Sigmoid colon (tissue), 7 donors: Measurements from ENCODE around the gene RABGAP1L. TPM values are rescaled to one million over a fixed set of nuclear protein-coding genes. Genes with fewer than 3 reads are reported as not detected.

Source experiments
- DNase-seq: peaks from one replicate; pipeline ENCODE4 v3.0.0-alpha.2; 2019
- H3K27ac ChIP-seq, 4 donors: fragments of 200-600 bp; sonication (generic); one replicate each; pipeline ENCODE4 v1.5.1; 2016 to 2019; ENCODE audit warnings: mild to moderate bottlenecking in 1 of 4
- H3K27me3 ChIP-seq, 3 donors: fragments of 200-600 bp; sonication (generic); one replicate each; pipeline ENCODE4 v1.5.1; 2019; ENCODE audit warnings: mild to moderate bottlenecking in 1 of 3
- H3K36me3 ChIP-seq, 4 donors: fragments of 200-600 bp; sonication (generic); one replicate each; pipeline ENCODE4 v1.5.1; 2016 to 2019
- H3K4me1 ChIP-seq, 4 donors: fragments of 200-600 bp; sonication (generic); one replicate each; pipeline ENCODE4 v1.5.1; 2017 to 2019
- H3K4me3 ChIP-seq, 4 donors: fragments of 200-600 bp; sonication (generic); one replicate each; pipeline ENCODE4 v1.5.1; 2017 to 2019; ENCODE audit warnings: mild to moderate bottlenecking in 2 of 4, moderate library complexity in 1 of 4
- H3K9me3 ChIP-seq, 4 donors: fragments of 200-600 bp in 3 of 4; sonication (generic) in 3 of 4; one replicate each; pipeline versions ENCODE4 v1.5.1 to v1.6.1; 2013 to 2019
- CTCF ChIP-seq, 4 experiments: fragments of 450-650 bp in 3 of 4; fragments of 200-600 bp in 1 of 4; IDR thresholded peaks; one replicate each; pipeline ENCODE4 v1.5.1; 2016 to 2019; ENCODE audit warnings: antibody characterized with exemption in 4 of 4, mild to moderate bottlenecking in 3 of 4, moderate library complexity in 2 of 4
- EP300 ChIP-seq, 4 donors: sonication (generic); formaldehyde crosslinking; IDR thresholded peaks; one replicate each; pipeline ENCODE4 v1.6.1; 2017; ENCODE audit warnings: antibody characterized with exemption in 4 of 4
- POLR2A ChIP-seq, 2 donors: fragments of 450-650 bp; IDR thresholded peaks; one replicate each; pipeline ENCODE4 v1.6.1; 2016; ENCODE audit warnings: antibody characterized with exemption in 2 of 2, mild to moderate bottlenecking in 2 of 2, moderate library complexity in 2 of 2
- POLR2AphosphoS5 ChIP-seq, 4 donors: sonication (generic); formaldehyde crosslinking; IDR thresholded peaks; one replicate each; pipeline ENCODE4 v1.6.1; 2017; ENCODE audit warnings: antibody characterized with exemption in 4 of 4
- WGBS, 2 donors: extraction: QIAGEN DNeasy Blood & Tissue Kit; methylation state at CpG; one replicate each; pipeline ENCODE4 v1.1.7; 2013; 5-methylcytosine and 5-hydroxymethylcytosine counted together
- intact Hi-C: fragments of 100-400 bp; cut with DNase I; formaldehyde crosslinking; loops from one replicate; pipeline ENCODE4 v1.15.1; 2023
- polyA plus RNA-seq, 3 donors: library from polyadenylated mRNA; stranded (reverse); fragments of 200-250 nt; gene quantifications; one replicate each; pipeline ENCODE4 v1.2.3, GENCODE V29; 2013
- total RNA-seq, 4 donors: library from RNA; depleted of rRNA; stranded (reverse); fragments of >200 nt; gene quantifications; one replicate each; pipeline ENCODE4 v1.1.0, GENCODE V29; 2016
- donor health status: healthy with polysubstance abuse.
- donor health status: Bipolar disorder and iron deficiency.
- donor health status: healthy.

The RABGAP1L gene
- total and polyA plus RNA-seq, 7 donors: 25.2 to 42.9 (median 35.4) TPM

DNA sequence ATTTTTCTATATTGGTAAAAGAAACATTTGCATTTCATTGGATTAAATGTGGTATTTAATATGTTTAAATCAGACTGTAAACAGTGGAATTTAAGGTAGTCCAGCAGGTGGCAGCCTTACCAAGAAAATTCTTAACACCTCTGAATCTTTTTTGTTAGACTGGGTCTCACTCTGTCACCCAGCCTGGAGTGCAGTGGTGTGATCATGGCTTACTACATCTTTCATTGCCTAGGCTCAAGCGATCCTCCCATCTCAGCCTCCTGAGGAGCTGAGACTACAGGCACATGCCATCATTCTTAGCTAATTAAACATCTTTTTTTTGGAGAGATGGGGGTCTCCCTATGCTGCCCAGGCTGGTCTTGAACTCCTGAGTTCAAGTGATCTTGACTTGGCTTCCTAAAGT, 98.8 kb downstream of the RABGAP1L start:
- no peak for TF ChIP-seq POLR2AphosphoS5 (IDR thresholded peaks at IDR 0.05)
- TF ChIP-seq CTCF (IDR thresholded peaks at IDR 0.05): peak in 3 of 4 experiments; percentile 29 to 41 (median 34)
- Histone ChIP-seq H3K4me3 (no peak overlapping the region), H3K4me1 (no peaks in the 10 kb centered on the region), H3K27me3 (no peaks in the 10 kb centered on the region), H3K36me3 (no peaks in the 10 kb centered on the region), H3K27ac (no peak overlapping the region), H3K9me3 (no peaks in the 10 kb centered on the region)
- no peak for DNase-seq
- intact Hi-C loops: loop anchor here (2.0 kb wide), 1 partner anchor 487 kb away; no protein-coding TSS in a partner anchor
- WGBS, 2 donors: 62 to 66% methylated on average over 1 of the region's 1 CpG

- intact Hi-C loops: no loop called here
- H3K4me3 ChIP-seq: no peak overlapping the region
- no peaks in the 10 kb centered on the region for H3K9me3 ChIP-seq
- H3K36me3 ChIP-seq: no peaks in the 10 kb centered on the region
- 62 to 64% methylated on average over 3 of the region's 3 CpGs for WGBS, 2 donors
- H3K4me1 ChIP-seq: no peaks in the 10 kb centered on the region
- DNase-seq: no peak
- H3K27ac ChIP-seq: no peak overlapping the region
- no peaks in the 10 kb centered on the region for H3K27me3 ChIP-seq
- TF ChIP-seq CTCF (IDR thresholded peaks at IDR 0.05) (peak in 3 of 4 experiments; percentile 38 to 54 (median 48)), POLR2AphosphoS5 (IDR thresholded peaks at IDR 0.05) (no peak)
These were observed 103.3 kb downstream of the RABGAP1L start for GRCh38 chr1:174262349-174263241.

DNA sequence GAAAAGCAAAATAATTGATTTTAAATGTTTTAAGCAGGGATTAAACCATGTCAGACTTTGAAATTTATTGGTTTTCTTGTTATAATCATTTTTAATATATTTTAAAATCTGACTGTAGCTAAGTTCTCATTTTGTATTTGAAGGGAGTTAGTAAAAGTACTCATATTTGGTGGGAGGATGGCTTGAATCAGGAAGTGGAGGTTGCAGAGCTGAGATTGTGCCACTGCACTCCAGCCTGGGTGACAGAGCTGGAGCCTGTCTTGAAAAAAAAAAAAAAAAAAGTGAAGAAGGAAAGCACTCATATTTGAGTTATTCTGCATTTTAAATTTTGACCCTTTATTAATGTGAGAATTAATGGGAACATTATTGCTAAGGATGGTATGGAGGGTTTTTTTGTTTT, 106.0 kb downstream of the RABGAP1L start:
- Histone ChIP-seq H3K4me3 (no peak overlapping the region), H3K4me1 (no peaks in the 10 kb centered on the region), H3K27ac (no peak overlapping the region), H3K27me3 (no peaks in the 10 kb centered on the region), H3K9me3 (no peaks in the 10 kb centered on the region), H3K36me3 (no peaks in the 10 kb centered on the region)
- TF ChIP-seq POLR2AphosphoS5 (IDR thresholded peaks at IDR 0.05): no peak
- no peak for TF ChIP-seq CTCF (IDR thresholded peaks at IDR 0.05)
- intact Hi-C loops: no loop called here
- no peak for DNase-seq

- Histone ChIP-seq H3K4me1 (no peaks in the 10 kb centered on the region), H3K9me3 (no peaks in the 10 kb centered on the region), H3K4me3 (no peak overlapping the region), H3K27me3 (no peaks in the 10 kb centered on the region), H3K27ac (no peak overlapping the region), H3K36me3 (no peaks in the 10 kb centered on the region)
- TF ChIP-seq EP300 (IDR thresholded peaks at IDR 0.05) (no peak), POLR2A (IDR thresholded peaks at IDR 0.05) (no peak), POLR2AphosphoS5 (IDR thresholded peaks at IDR 0.05) (no peak), CTCF (IDR thresholded peaks at IDR 0.05) (no peak)
- DNase-seq: no peak
- intact Hi-C loops: no loop called here
- 85 to 90% methylated on average over 2 of the region's 2 CpGs for WGBS, 2 donors
These were observed 107.2 kb downstream of the RABGAP1L start for GRCh38 chr1:174266476-174266875.
